Common myeloid progenitor, CD34-positive (primary cell): ENCODE results near the gene PPP2R5C. TPM values are rescaled to one million over a fixed set of nuclear protein-coding genes. Genes with fewer than 3 reads are reported as not detected.
"Not testable (repeated sequence)": the region's sequence is repeated elsewhere in the genome, so short reads cannot be mapped to it uniquely, and the experiment has no call there.

ENCODE experiments used
- CTCF ChIA-PET: fragments of 350-600 bp; sonication (Branson Sonifier 250); formaldehyde crosslinking; loops from one replicate; lab custom pipeline; 2021; ENCODE audit warnings: antibody characterized with exemption; lab: Charles Lee
- POLR2A ChIA-PET: fragments of 350-600 bp; sonication (Branson Sonifier 250); formaldehyde crosslinking; loops from one replicate; lab custom pipeline; 2021; ENCODE audit warnings: antibody characterized with exemption; lab: Charles Lee
- DNase-seq, 3 donors: peaks; one replicate each; pipeline versions ENCODE4 v3.0.0 to v3.0.0-alpha.2; 2013
- H3K27ac ChIP-seq, 2 experiments: 1 replicate in 1 of 2; 2 replicates in 1 of 2; pipeline ENCODE4 v1.7.0; 2013; ENCODE audit warnings: inconsistent platforms in 2 of 2, low read length in 2 of 2, mild to moderate bottlenecking in 2 of 2, low read depth in 1 of 2, moderate library complexity in 1 of 2; ENCODE audit not compliant: severe bottlenecking in 2 of 2, insufficient read depth in 1 of 2, poor library complexity in 1 of 2
- H3K27me3 ChIP-seq, 5 experiments: replicated peaks in 2 of 5; 1 replicate in 3 of 5; 2 replicates in 2 of 5; pipeline versions ENCODE4 v1.6.1 to v1.7.0; 2013; ENCODE audit warnings: low read length in 4 of 5, mild to moderate bottlenecking in 2 of 5, moderate library complexity in 2 of 5, inconsistent platforms in 1 of 5; ENCODE audit not compliant: insufficient read depth in 5 of 5, control insufficient read depth in 4 of 5
- H3K36me3 ChIP-seq, 4 experiments: 1 replicate in 2 of 4; 2 replicates in 2 of 4; pipeline versions ENCODE4 v1.6.1 to v1.7.0; 2013; ENCODE audit warnings: low read length in 3 of 4, control low read depth in 1 of 4, mild to moderate bottlenecking in 1 of 4; ENCODE audit not compliant: control insufficient read depth in 4 of 4, insufficient read depth in 4 of 4
- H3K4me1 ChIP-seq, 4 experiments: 1 replicate in 3 of 4; 2 replicates in 1 of 4; pipeline versions ENCODE4 v1.6.1 to v1.7.1; 2013; ENCODE audit warnings: low read length in 3 of 4, mild to moderate bottlenecking in 3 of 4, control low read depth in 1 of 4, inconsistent platforms in 1 of 4, moderate library complexity in 1 of 4; ENCODE audit not compliant: control insufficient read depth in 4 of 4, insufficient read depth in 4 of 4; ENCODE audit errors: control extremely low read depth in 1 of 4
- H3K4me3 ChIP-seq, 7 experiments: 1 replicate in 4 of 7; 2 replicates in 3 of 7; pipeline versions ENCODE4 v1.5.1 to v1.7.0; 2013; ENCODE audit warnings: mild to moderate bottlenecking in 7 of 7, low read length in 6 of 7, moderate library complexity in 6 of 7, inconsistent platforms in 2 of 7, low read depth in 2 of 7, control low read depth in 1 of 7; ENCODE audit not compliant: insufficient read depth in 4 of 7, control insufficient read depth in 1 of 7; ENCODE audit errors: extremely low read depth in 1 of 7
- H3K9me3 ChIP-seq, 5 experiments: 1 replicate in 4 of 5; 2 replicates in 1 of 5; pipeline versions ENCODE4 v1.6.1 to v1.7.1; 2013; ENCODE audit warnings: low read length in 4 of 5, mild to moderate bottlenecking in 2 of 5, inconsistent platforms in 1 of 5, low read depth in 1 of 5, moderate library complexity in 1 of 5; ENCODE audit not compliant: control insufficient read depth in 4 of 5, insufficient read depth in 2 of 5; ENCODE audit errors: control extremely low read depth in 1 of 5
- WGBS: methylation state at CpG from one replicate; pipeline ENCODE4 v1.1.5; 2013; ENCODE audit not compliant: insufficient coverage; 5-methylcytosine and 5-hydroxymethylcytosine counted together
- polyA plus RNA-seq: library from polyadenylated mRNA; unstranded; fragments of 120-200 nt; gene quantifications from one replicate; pipeline ENCODE4 v1.2.1, GENCODE V29; 2013

Gene PPP2R5C
- polyA plus RNA-seq: 79.0 TPM

DNA sequence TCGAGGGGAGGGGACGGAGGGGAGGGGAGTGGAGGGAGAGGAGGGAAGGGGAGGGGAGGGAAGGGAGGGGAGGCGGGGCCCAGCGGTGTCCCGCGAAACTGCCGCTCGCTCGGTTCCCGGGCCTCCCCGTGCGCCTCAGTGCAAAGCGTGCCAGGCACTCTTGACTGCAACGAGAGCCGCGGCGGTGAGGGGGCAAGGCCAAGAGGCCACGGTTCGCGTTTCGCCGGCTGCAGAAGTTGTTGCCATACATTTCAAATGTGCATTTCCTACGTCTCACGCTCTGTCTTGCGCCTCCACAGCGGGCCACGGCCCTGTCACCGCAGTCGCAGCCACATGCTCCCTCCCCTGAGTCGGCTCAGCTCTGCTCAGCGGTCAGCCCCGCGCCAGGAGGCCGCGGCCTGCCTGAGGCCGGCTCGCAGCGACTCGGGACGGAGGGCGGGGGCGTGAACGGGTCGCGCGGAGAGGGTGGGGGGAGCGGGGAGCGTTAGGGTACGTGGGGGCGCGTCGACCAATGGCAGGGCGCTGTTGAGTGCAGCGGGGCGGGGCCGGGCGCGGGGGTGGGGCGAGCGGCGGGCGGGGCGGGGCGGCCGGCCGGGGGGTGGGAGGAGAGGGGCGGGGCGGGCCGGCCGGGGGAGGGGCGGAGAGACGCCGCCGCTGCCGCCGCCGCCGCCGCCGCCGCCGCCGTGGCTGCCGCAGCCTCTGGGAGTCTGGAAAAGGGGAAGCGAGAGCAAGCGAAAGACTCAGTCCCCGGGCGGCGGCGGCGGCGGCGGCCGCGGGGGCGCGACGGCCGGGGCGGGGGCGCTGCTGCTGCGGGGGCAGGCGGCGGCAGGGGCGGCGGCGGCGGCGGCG is at the start of gene PPP2R5C:
Gene PPP2R5C, plus strand, starts transcription at position 678 of the 849 bp plus-strand sequence. CDS start 185 bp downstream, outside the sequence.
- Histone ChIP-seq H3K36me3 (no peaks in the 10 kb centered on the region), H3K27ac (peak within 1 kb of the TSS in 1 of 2 experiments; percentile 61), H3K27me3 (peaks cover 0 to 42% (median 20%) of the 10 kb centered on the region in 5 experiments), H3K4me3 (peak within 1 kb of the TSS; percentile 59 to 95 (median 78)), H3K4me1 (peaks cover 0 to 15% (median 12%) of the 10 kb centered on the region in 4 experiments), H3K9me3 (no peaks in the 10 kb centered on the region)
- DNase-seq: peak; percentile 84 to 92 (median 89)
- ChIA-PET POLR2A (interaction anchor here (1.2 kb wide), 1 partner anchor 9 kb away, joined by 7 read pairs; no protein-coding TSS in a partner anchor), CTCF (interaction anchor here (1.0 to 2.3 kb wide), 4 partner anchors 10 to 114 kb away, joined by 3 to 10 read pairs (median 3); no protein-coding TSS in a partner anchor)
- 0% methylated on average over 27 of the region's 110 CpGs for WGBS

DNA sequence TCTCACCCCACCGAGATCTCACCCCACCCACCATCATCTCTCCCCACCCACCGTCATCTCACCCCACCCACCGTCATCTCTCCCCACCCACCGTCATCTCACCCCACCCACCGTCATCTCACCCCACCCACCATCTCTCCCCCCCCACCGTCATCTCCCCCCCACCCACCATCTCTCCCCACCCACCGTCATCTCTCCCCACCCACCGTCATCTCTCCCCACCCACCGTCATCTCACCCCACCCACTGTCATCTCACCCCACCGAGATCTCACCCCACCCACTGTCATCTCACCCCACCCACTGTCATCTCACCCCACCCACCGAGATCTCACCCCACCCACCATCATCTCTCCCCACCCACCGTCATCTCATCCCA is 49.7 kb upstream of the PPP2R5C start:
- H3K4me3 ChIP-seq, H3K4me1 ChIP-seq, H3K27ac ChIP-seq, CTCF ChIA-PET, H3K36me3 ChIP-seq, H3K9me3 ChIP-seq, DNase-seq, POLR2A ChIA-PET: not testable (repeated sequence)
- WGBS: no CpG with 5 or more reads among the region's 12 CpGs
- H3K27me3 ChIP-seq: peaks cover 0 to 68% (median 31%) of the 10 kb centered on the region in 5 experiments

DNA sequence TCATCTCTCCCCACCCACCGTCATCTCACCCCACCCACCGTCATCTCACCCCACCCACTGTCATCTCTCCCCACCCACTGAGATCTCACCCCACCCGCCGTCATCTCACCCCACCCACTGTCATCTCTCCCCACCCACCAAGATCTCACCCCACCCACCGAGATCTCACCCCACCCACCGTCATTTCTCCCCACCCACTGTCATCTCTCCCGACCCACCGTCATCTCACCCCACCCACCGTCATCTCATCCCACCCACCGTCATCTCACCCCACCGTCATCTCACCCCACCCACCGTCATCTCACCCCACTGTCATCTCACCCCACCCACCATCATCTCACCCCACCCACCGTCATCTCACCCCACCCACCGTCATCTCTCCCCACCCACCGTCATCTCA is 49.2 kb upstream of the PPP2R5C start:
- H3K36me3 ChIP-seq, H3K4me3 ChIP-seq, POLR2A ChIA-PET, H3K9me3 ChIP-seq, CTCF ChIA-PET, DNase-seq, H3K4me1 ChIP-seq, H3K27ac ChIP-seq: not testable (repeated sequence)
- H3K27me3 ChIP-seq: peaks cover 0 to 73% (median 35%) of the 10 kb centered on the region in 5 experiments
- WGBS: no CpG with 5 or more reads among the region's 15 CpGs

DNA sequence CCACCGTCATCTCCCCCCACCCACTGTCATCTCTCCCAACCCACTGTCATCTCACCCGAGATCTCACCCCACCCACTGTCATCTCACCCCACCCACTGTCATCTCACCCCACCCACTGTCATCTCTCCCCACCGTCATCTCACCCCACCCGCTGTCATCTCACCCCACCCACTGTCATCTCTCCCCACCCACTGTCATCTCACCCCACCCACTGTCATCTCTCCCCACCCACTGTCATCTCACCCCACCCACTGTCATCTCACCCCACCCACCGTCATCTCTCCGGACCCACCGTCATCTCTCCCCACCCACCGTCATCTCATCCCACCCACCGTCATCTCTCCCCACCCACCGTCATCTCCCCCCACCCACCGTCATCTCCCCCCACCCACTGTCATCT is 48.4 kb upstream of the PPP2R5C start:
- WGBS: 100% methylated on average over 4 of the region's 11 CpGs
- DNase-seq, CTCF ChIA-PET, H3K36me3 ChIP-seq, H3K4me3 ChIP-seq, H3K4me1 ChIP-seq, H3K27ac ChIP-seq, H3K9me3 ChIP-seq, POLR2A ChIA-PET: not testable (repeated sequence)
- peaks cover 0 to 76% (median 37%) of the 10 kb centered on the region in 5 experiments for H3K27me3 ChIP-seq

DNA sequence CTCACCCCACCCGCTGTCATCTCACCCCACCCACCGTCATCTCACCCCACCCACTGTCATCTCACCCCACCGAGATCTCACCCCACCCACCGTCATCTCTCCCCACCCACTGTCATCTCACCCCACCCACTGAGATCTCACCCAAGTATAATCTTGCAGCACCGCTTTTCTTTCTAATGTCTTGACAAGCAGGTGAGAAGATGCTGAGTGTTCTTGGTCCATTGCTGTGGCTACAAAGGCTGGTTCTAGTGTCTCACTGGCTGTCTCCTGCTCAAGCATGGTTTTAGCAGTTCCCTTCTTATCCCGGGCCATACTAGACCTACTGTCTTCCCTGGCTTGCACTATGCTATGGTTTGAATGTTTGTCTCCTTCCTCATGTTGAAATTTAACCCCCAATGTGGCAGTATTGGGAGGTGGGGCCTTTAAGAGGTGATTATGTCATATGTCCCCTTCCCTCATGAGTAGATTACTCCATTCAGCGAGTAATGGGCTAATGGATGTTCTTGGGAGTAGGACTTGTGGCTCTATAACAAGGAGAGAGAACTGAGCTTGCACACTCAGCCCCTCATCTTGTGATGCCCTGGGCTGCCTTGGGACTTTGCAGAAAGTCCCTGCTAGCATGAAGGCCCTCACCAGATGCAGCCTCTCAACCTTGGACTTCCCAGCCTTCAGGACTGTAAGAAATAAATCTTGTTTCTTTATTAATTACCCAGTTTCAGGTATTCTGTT is 47.7 kb upstream of the PPP2R5C start:
- no peaks in the 10 kb centered on the region for H3K4me1 ChIP-seq
- WGBS: no CpG with 5 or more reads among the region's 7 CpGs
- CTCF ChIA-PET: no interaction called here

DNA sequence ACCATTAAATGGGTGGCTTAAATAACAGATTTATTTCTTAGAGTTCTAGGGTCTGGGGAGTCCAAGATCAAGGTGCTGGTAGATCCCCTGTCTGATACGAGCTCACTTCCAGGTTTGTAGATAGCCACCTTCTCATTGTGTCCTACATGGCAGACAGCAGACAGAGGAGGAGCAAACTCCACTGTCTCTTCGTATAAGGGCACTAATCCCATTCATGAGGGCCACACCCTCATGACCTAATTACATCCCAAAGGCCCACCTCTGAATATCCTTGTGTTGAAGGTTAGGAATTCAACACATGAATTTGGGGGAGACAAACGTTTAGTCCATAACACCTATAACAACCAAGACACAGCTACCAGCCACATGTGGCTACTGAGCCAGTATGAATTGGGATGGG is 47.1 kb upstream of the PPP2R5C start:
- peaks cover 0 to 9% (median 8%) of the 10 kb centered on the region in 5 experiments for H3K9me3 ChIP-seq
- CTCF ChIA-PET: no interaction called here
- H3K4me3 ChIP-seq: no peak overlapping the region
- H3K36me3 ChIP-seq: no peaks in the 10 kb centered on the region
- no peaks in the 10 kb centered on the region for H3K4me1 ChIP-seq
- DNase-seq: no peak
- 91% methylated on average over 2 of the region's 3 CpGs for WGBS
- POLR2A ChIA-PET: no interaction called here
- H3K27me3 ChIP-seq: peaks cover 0 to 75% (median 39%) of the 10 kb centered on the region in 5 experiments
- H3K27ac ChIP-seq: peak overlapping the region in 1 of 2 experiments; percentile 65

More for the DNA sequence above, 47.7 kb upstream of the PPP2R5C start:
- Histone ChIP-seq H3K4me3 (no peak overlapping the region), H3K36me3 (no peaks in the 10 kb centered on the region), H3K27ac (peak overlapping the region in 1 of 2 experiments; percentile 65), H3K27me3 (peaks cover 0 to 76% (median 37%) of the 10 kb centered on the region in 5 experiments), H3K9me3 (peaks cover 0 to 9% (median 8%) of the 10 kb centered on the region in 5 experiments)
- POLR2A ChIA-PET: no interaction called here
- no peak for DNase-seq
